H9 (cell line): Measurements from ENCODE around the gene PTTG1. TPM values are rescaled to one million over a fixed set of nuclear protein-coding genes. Genes with fewer than 3 reads are reported as not detected.

Experiments used
- DNase-seq: peaks from one replicate; pipeline ENCODE4 v3.0.0-alpha.2; 2017
- H2AFZ ChIP-seq: one replicate; pipeline ENCODE4 v1.6.1; 2013; ENCODE audit warnings: mild to moderate bottlenecking, low read length, control low read depth, moderate library complexity
- H2AK5ac ChIP-seq: 2 replicates; pipeline ENCODE4 v1.6.1; 2013; ENCODE audit warnings: low read length, control low read depth, mixed read lengths; ENCODE audit not compliant: insufficient read length
- H2BK120ac ChIP-seq: one replicate; pipeline ENCODE4 v1.6.1; 2013; ENCODE audit warnings: low read depth, mild to moderate bottlenecking, low read length, control low read depth, inconsistent platforms; ENCODE audit not compliant: poor library complexity, severe bottlenecking
- H2BK12ac ChIP-seq: 2 replicates; pipeline ENCODE4 v1.6.1; 2013; ENCODE audit warnings: low read length, control low read depth, mixed read lengths, low read depth; ENCODE audit not compliant: insufficient read length
- H2BK15ac ChIP-seq: 2 replicates; pipeline ENCODE4 v1.6.1; 2013; ENCODE audit warnings: low read depth, low read length, control low read depth
- H2BK20ac ChIP-seq: one replicate; pipeline ENCODE4 v1.6.1; 2013; ENCODE audit warnings: low read depth, mild to moderate bottlenecking, low read length, control low read depth, inconsistent platforms; ENCODE audit not compliant: poor library complexity, severe bottlenecking
- H2BK5ac ChIP-seq: 2 replicates; pipeline ENCODE4 v1.6.1; 2013; ENCODE audit warnings: low read length, control low read depth, mixed read lengths; ENCODE audit not compliant: insufficient read length
- H3K14ac ChIP-seq: 2 replicates; pipeline ENCODE4 v1.6.1; 2013; ENCODE audit warnings: low read length, control low read depth; ENCODE audit not compliant: insufficient read depth
- H3K18ac ChIP-seq: 2 replicates; pipeline ENCODE4 v1.6.1; 2013; ENCODE audit warnings: low read depth, mild to moderate bottlenecking, mixed read lengths, low read length, control low read depth; ENCODE audit not compliant: insufficient read length
- H3K23ac ChIP-seq: 2 replicates; pipeline ENCODE4 v1.6.1; 2013; ENCODE audit warnings: low read length, control low read depth, mixed read lengths, low read depth; ENCODE audit not compliant: insufficient read length
- H3K23me2 ChIP-seq: 2 replicates; pipeline ENCODE4 v1.6.1; 2013; ENCODE audit warnings: low read depth, mild to moderate bottlenecking, mixed read lengths, low read length, control low read depth; ENCODE audit not compliant: insufficient read length, poor library complexity, severe bottlenecking
- H3K27ac ChIP-seq: 2 replicates; pipeline ENCODE4 v1.5.1; 2013; ENCODE audit warnings: low read length, control low read depth, mixed read lengths, low read depth; ENCODE audit not compliant: insufficient read length
- H3K27me3 ChIP-seq: 2 replicates; pipeline ENCODE4 v1.6.1; 2013; ENCODE audit warnings: low read length, control low read depth, inconsistent platforms; ENCODE audit not compliant: insufficient read depth
- H3K4ac ChIP-seq: 2 replicates; pipeline ENCODE4 v1.6.1; 2013; ENCODE audit warnings: low read depth, mild to moderate bottlenecking, control low read depth, inconsistent platforms, low read length, moderate library complexity
- H3K4me1 ChIP-seq: 2 replicates; pipeline ENCODE4 v1.6.1; 2013; ENCODE audit warnings: low read length, control low read depth, inconsistent platforms; ENCODE audit not compliant: insufficient read depth
- H3K4me2 ChIP-seq: 2 replicates; pipeline ENCODE4 v1.6.1; 2013; ENCODE audit warnings: low read length, control low read depth, mixed read lengths; ENCODE audit not compliant: insufficient read length, insufficient read depth
- H3K56ac ChIP-seq: 2 replicates; pipeline ENCODE4 v1.6.1; 2013; ENCODE audit warnings: low read depth, mild to moderate bottlenecking, mixed read lengths, low read length, control low read depth; ENCODE audit not compliant: insufficient read length
- H3K79me1 ChIP-seq: 2 replicates; pipeline ENCODE4 v1.6.1; 2013; ENCODE audit warnings: low read depth, mild to moderate bottlenecking, moderate library complexity, low read length, control low read depth, inconsistent platforms; ENCODE audit not compliant: insufficient read depth, poor library complexity, severe bottlenecking
- H3K79me2 ChIP-seq: 2 replicates; pipeline ENCODE4 v1.6.1; 2013; ENCODE audit warnings: low read length, control low read depth, inconsistent platforms; ENCODE audit not compliant: insufficient read depth
- H3K9ac ChIP-seq: 2 replicates; pipeline ENCODE4 v1.6.1; 2013; ENCODE audit warnings: low read length, control low read depth, mixed read lengths; ENCODE audit not compliant: insufficient read length; ENCODE audit errors: extremely low read depth
- H3K9me3 ChIP-seq: one replicate; pipeline ENCODE4 v1.6.1; 2013; ENCODE audit warnings: low read depth, low read length, inconsistent platforms; ENCODE audit not compliant: control insufficient read depth
- H3T11ph ChIP-seq: one replicate; pipeline ENCODE4 v1.6.1; 2013; ENCODE audit warnings: mild to moderate bottlenecking, low read length, control low read depth, inconsistent platforms
- H4K20me1 ChIP-seq: one replicate; pipeline ENCODE4 v1.6.1; 2013; ENCODE audit not compliant: control insufficient read depth, insufficient read length, insufficient read depth
- H4K5ac ChIP-seq: 2 replicates; pipeline ENCODE4 v1.6.1; 2013; ENCODE audit warnings: low read depth, mild to moderate bottlenecking, mixed read lengths, low read length, control low read depth; ENCODE audit not compliant: insufficient read length
- H4K8ac ChIP-seq: replicated peaks from 2 replicates; pipeline ENCODE4 v1.6.1; 2013; ENCODE audit warnings: low read length, control low read depth, mixed read lengths, low read depth; ENCODE audit not compliant: insufficient read length
- H4K91ac ChIP-seq: 2 replicates; pipeline ENCODE4 v1.6.1; 2013; ENCODE audit warnings: low read depth, mild to moderate bottlenecking, moderate library complexity, mixed read lengths, low read length, control low read depth; ENCODE audit not compliant: insufficient read length
- H3K27ac Mint-ChIP-seq, 3 experiments: 2 replicates in 2 of 3; 3 replicates in 1 of 3; pipeline ENCODE4 v1.8.0; 2020 to 2021; ENCODE audit warnings: mixed read lengths in 3 of 3, mild to moderate bottlenecking in 1 of 3, moderate library complexity in 1 of 3
- H3K27me3 Mint-ChIP-seq: 2 replicates; pipeline ENCODE4 v1.8.0; 2021; ENCODE audit warnings: low read depth, mild to moderate bottlenecking, moderate library complexity, mixed read lengths
- H3K36me3 Mint-ChIP-seq, 3 experiments: 2 replicates in 2 of 3; 3 replicates in 1 of 3; pipeline ENCODE4 v1.8.0; 2020 to 2021; ENCODE audit warnings: low read depth in 3 of 3, mixed read lengths in 3 of 3; ENCODE audit not compliant: insufficient read depth in 1 of 3
- H3K4me1 Mint-ChIP-seq, 2 experiments: 2 replicates each; pipeline ENCODE4 v1.8.0; 2020; ENCODE audit warnings: mixed read lengths in 2 of 2
- H3K4me3 Mint-ChIP-seq, 2 experiments: 2 replicates in 1 of 2; 3 replicates in 1 of 2; pipeline ENCODE4 v1.8.0; 2020 to 2021; ENCODE audit warnings: mild to moderate bottlenecking in 2 of 2, mixed read lengths in 2 of 2, moderate library complexity in 1 of 2
- H3K9me3 Mint-ChIP-seq, 2 experiments: 2 replicates in 1 of 2; 3 replicates in 1 of 2; pipeline ENCODE4 v1.8.0; 2020; ENCODE audit warnings: mild to moderate bottlenecking in 2 of 2, mixed read lengths in 2 of 2, moderate library complexity in 1 of 2
- WGBS: extraction: QIAGEN DNeasy Blood & Tissue Kit; methylation state at CpG from one replicate; pipeline ENCODE4 v1.1.7; 2013; ENCODE audit warnings: missing lambda C conversion rate, low lambda C conversion rate, mixed read lengths; ENCODE audit not compliant: insufficient read length; ENCODE audit errors: extremely low coverage; 5-methylcytosine and 5-hydroxymethylcytosine counted together
- total RNA-seq: library from RNA; stranded (reverse); gene quantifications from 2 replicates; pipeline ENCODE4 v1.2.1, GENCODE V29; 2021
- TF ChIP-seq, protein P1 (sequence below): fragments of 200-600 bp; sonication (generic); conservative IDR thresholded peaks from 3 replicates; pipeline ENCODE4 v1.8.0; 2021; ENCODE audit warnings: antibody characterized with exemption, mild to moderate bottlenecking

The PTTG1 gene
- total RNA-seq, 1 experiment from 2014 or later: 279 TPM

DNA sequence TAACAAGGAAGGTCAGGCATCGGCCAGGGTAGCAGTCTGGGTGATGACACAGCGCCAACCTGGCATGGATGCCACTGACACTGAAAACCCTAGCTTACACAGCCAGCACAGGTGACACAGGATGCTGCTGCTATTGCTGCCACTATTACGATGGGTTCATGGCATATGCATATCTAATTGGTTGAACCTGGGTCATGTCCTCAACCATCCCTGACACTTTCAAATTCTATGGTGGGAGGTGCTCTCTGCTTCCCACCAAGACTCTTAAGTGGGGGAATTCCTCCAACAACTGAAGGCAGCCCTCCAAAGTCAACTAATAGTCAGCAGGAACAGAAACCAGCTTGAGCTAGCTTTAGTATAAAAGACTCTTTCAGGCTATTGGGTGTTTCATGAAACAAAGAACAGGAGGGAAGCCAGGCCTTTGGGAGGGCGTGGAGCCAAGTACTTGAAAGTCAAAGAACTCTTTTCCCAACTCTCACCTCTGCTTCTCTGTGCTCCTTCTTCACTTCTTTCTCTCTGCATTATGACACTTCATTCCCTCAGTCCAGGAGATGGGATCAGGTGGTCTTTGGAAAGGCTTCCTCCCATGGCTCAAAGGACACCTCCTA is 21.3 kb downstream of the PTTG1 start:
- WGBS: no CpG with 5 or more reads among the region's 4 CpGs
- no peak overlapping the region for H4K8ac ChIP-seq

More for the DNA sequence above, 21.3 kb downstream of the PTTG1 start:
- H2BK15ac ChIP-seq: no peak overlapping the region
- no peak for DNase-seq
- no peaks in the 10 kb centered on the region for H3K23me2 ChIP-seq
- H3K4me1 ChIP-seq: no peaks in the 10 kb centered on the region; the same call in 1 of the 2 replicates
- H3K27me3 Mint-ChIP-seq: peaks cover 7% of the 10 kb centered on the region
- no peaks in the 10 kb centered on the region for H3K36me3 Mint-ChIP-seq
- H2BK5ac ChIP-seq: no peak overlapping the region
- H3K14ac ChIP-seq: no peak overlapping the region
- H2BK12ac ChIP-seq: no peak overlapping the region
- no peaks in the 10 kb centered on the region for H3K79me2 ChIP-seq
- no peak overlapping the region for H3K23ac ChIP-seq
- H3K9ac ChIP-seq: no peak overlapping the region
- no peak overlapping the region for H2BK120ac ChIP-seq
- no peak overlapping the region for H2AFZ ChIP-seq
- H4K5ac ChIP-seq: no peak overlapping the region
- H3K9me3 ChIP-seq: no peaks in the 10 kb centered on the region
- no peaks in the 10 kb centered on the region for H4K20me1 ChIP-seq
- H3K27me3 ChIP-seq: no peaks in the 10 kb centered on the region
- no peaks in the 10 kb centered on the region for H3K79me1 ChIP-seq
- no peak overlapping the region for H3T11ph ChIP-seq
- no peak overlapping the region for H4K91ac ChIP-seq
- H3K4ac ChIP-seq: no peak overlapping the region
- H3K18ac ChIP-seq: no peak overlapping the region
- H2BK20ac ChIP-seq: no peak overlapping the region
- TF ChIP-seq, protein P1, sequence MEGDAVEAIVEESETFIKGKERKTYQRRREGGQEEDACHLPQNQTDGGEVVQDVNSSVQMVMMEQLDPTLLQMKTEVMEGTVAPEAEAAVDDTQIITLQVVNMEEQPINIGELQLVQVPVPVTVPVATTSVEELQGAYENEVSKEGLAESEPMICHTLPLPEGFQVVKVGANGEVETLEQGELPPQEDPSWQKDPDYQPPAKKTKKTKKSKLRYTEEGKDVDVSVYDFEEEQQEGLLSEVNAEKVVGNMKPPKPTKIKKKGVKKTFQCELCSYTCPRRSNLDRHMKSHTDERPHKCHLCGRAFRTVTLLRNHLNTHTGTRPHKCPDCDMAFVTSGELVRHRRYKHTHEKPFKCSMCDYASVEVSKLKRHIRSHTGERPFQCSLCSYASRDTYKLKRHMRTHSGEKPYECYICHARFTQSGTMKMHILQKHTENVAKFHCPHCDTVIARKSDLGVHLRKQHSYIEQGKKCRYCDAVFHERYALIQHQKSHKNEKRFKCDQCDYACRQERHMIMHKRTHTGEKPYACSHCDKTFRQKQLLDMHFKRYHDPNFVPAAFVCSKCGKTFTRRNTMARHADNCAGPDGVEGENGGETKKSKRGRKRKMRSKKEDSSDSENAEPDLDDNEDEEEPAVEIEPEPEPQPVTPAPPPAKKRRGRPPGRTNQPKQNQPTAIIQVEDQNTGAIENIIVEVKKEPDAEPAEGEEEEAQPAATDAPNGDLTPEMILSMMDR: no peak
- H3K9me3 Mint-ChIP-seq: peaks cover under 1% of the 10 kb centered on the region in 2 experiments; a peak in 3 of 5 replicates
- 0 out of 7 replicates have a peak overlapping the region, but pooled peaks of 1 of the 3 experiments have one; percentile 27 for H3K27ac Mint-ChIP-seq
- peaks cover 17 to 20% of the 10 kb centered on the region in 2 experiments for H3K4me1 Mint-ChIP-seq
- H3K4me3 Mint-ChIP-seq: no peak overlapping the region
- no peak overlapping the region for H3K27ac ChIP-seq
- no peak overlapping the region for H2AK5ac ChIP-seq
- H3K56ac ChIP-seq: no peak overlapping the region
- no peak overlapping the region for H3K4me2 ChIP-seq
